OCI-LY7 (cell line): ENCODE results near the gene KIRREL1. TPM values are rescaled to one million over a fixed set of nuclear protein-coding genes. Genes with fewer than 3 reads are reported as not detected.

Experiments used
- BruUV-seq: library from RNA; stranded (reverse); fragments of 400-500 nt; replicated peaks from 2 replicates; lab custom pipeline; 2021; lab: Mats Ljungman, UMichigan
- CTCF ChIA-PET: fragments of 300-600 bp; sonication (Branson Sonifier 250); formaldehyde crosslinking; loops from one replicate; lab custom pipeline; 2022; ENCODE audit warnings: antibody characterized with exemption; ENCODE audit not compliant: unreplicated experiment; lab: Charles Lee
- POLR2A ChIA-PET: fragments of 300-600 bp; sonication (Branson Sonifier 250); formaldehyde crosslinking; loops from one replicate; lab custom pipeline; 2022; ENCODE audit warnings: antibody characterized with exemption; lab: Charles Lee
- DNase-seq: peaks from one replicate; pipeline ENCODE4 v3.0.0-alpha.2; 2015; ENCODE audit warnings: low spot score
- H2AFZ ChIP-seq: fragments of 200-600 bp; sonication (generic), shearing (Covaris generic); 2 replicates; pipeline ENCODE4 v1.6.1; 2014; ENCODE audit warnings: mild to moderate bottlenecking, antibody characterized with exemption, low read length, moderate library complexity
- H3K27ac ChIP-seq: fragments of 200-600 bp; sonication (generic); 2 replicates; pipeline ENCODE4 v1.5.1; 2014; ENCODE audit warnings: mixed run types, low read depth, mild to moderate bottlenecking, moderate library complexity, low read length, inconsistent platforms; ENCODE audit not compliant: poor library complexity, severe bottlenecking
- H3K36me3 ChIP-seq: fragments of 200-600 bp; sonication (generic); 2 replicates; pipeline ENCODE4 v1.6.1; 2014; ENCODE audit warnings: mild to moderate bottlenecking, antibody characterized with exemption, low read length, moderate library complexity, mixed read lengths; ENCODE audit not compliant: insufficient read depth
- H3K4me1 ChIP-seq: fragments of 200-600 bp; sonication (generic); 2 replicates; pipeline ENCODE4 v1.5.1; 2014; ENCODE audit warnings: mild to moderate bottlenecking, low read length; ENCODE audit not compliant: insufficient read depth, poor library complexity, severe bottlenecking
- H3K4me2 ChIP-seq: fragments of 200-600 bp; sonication (generic); 2 replicates; pipeline ENCODE4 v1.6.1; 2014; ENCODE audit warnings: mild to moderate bottlenecking, low read length
- H3K4me3 ChIP-seq: fragments of 200-600 bp; sonication (generic); 2 replicates; pipeline ENCODE4 v1.5.1; 2014; ENCODE audit warnings: mild to moderate bottlenecking, low read depth, low read length; ENCODE audit not compliant: poor library complexity, severe bottlenecking
- H3K79me2 ChIP-seq: fragments of 200-600 bp; sonication (generic); 2 replicates; pipeline ENCODE4 v1.6.1; 2016; ENCODE audit warnings: low read depth, mild to moderate bottlenecking, low read length, moderate library complexity, mixed read lengths; ENCODE audit not compliant: insufficient read depth
- H3K9me2 ChIP-seq: fragments of 200-600 bp; sonication (generic); 2 replicates; pipeline ENCODE4 v1.6.1; 2016; ENCODE audit warnings: mild to moderate bottlenecking, low read length, mixed read lengths; ENCODE audit not compliant: insufficient read depth
- H3K9me3 ChIP-seq: fragments of 200-600 bp; sonication (generic); 2 replicates; pipeline ENCODE4 v1.6.1; 2014; ENCODE audit warnings: mild to moderate bottlenecking, mixed run types, low read length, mixed read lengths
- H4K20me1 ChIP-seq: fragments of 200-600 bp; sonication (generic); 2 replicates; pipeline ENCODE4 v1.6.1; 2014; ENCODE audit warnings: mild to moderate bottlenecking, antibody characterized with exemption, low read length, moderate library complexity, mixed read lengths; ENCODE audit not compliant: insufficient read depth
- EZH2phosphoT487 ChIP-seq: fragments of 200-600 bp; sonication (generic); IDR thresholded peaks from 2 replicates; pipeline ENCODE4 v1.6.1; 2018; ENCODE audit warnings: low read depth, borderline replicate concordance, mild to moderate bottlenecking, mixed run types, antibody characterized with exemption, low read length, moderate library complexity, mixed read lengths
- intact Hi-C: fragments of 100-400 bp; cut with micrococcal nuclease; formaldehyde crosslinking; loops from one replicate; pipeline ENCODE4 v1.10.0; 2022; ENCODE audit not compliant: unreplicated experiment
- total RNA-seq, 2 experiments: library from RNA; depleted of rRNA in 1 of 2; stranded (reverse); fragments of >200 nt in 1 of 2; shearing (Covaris generic) in 1 of 2; gene quantifications; 2 replicates each; pipeline ENCODE4 v1.2.3, GENCODE V29; 2014 to 2022
- TF ChIP-seq, protein P1 (sequence below): fragments of 200-600 bp; sonication (generic); conservative IDR thresholded peaks from 2 replicates; pipeline ENCODE4 v1.5.1; 2014; ENCODE audit warnings: mild to moderate bottlenecking, antibody characterized with exemption, low read length, moderate library complexity, mixed read lengths

Gene KIRREL1
- total RNA-seq, 2 experiments from 2014 or later, result not detected

DNA sequence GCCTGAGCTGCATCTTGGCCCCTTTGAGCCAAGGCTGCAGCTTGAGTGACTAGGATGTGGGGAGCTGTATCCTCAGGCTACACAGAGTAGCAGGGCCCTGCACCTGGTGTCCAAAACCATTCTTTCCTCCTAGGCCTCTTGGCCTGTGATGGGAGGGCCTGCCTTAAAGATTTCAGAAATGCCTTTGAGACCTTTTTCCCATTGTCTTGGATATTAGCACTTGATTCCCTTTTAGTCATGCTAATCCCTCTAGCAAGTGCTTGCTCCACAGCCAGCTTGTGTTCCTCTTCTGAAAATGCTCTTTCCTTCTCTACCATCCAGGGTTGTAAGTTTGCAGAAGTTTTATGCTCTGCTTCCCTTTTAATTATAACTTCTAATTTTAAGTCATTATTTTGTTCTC lies 21.7 kb upstream of the KIRREL1 start:
- Histone ChIP-seq H3K4me2 (no peak overlapping the region), H3K9me2 (no peaks in the 10 kb centered on the region), H3K4me3 (no peak overlapping the region), H3K27ac (no peak overlapping the region), H3K9me3 (peaks cover 6% of the 10 kb centered on the region; the same call in 1 of the 2 replicates), H2AFZ (no peak overlapping the region), H3K36me3 (no peaks in the 10 kb centered on the region), H3K79me2 (no peaks in the 10 kb centered on the region), H4K20me1 (no peaks in the 10 kb centered on the region), H3K4me1 (no peaks in the 10 kb centered on the region)
- no TSS peak for BruUV-seq
- intact Hi-C loops, result loop anchor here (10.0 kb wide), 1 partner anchor 63 kb away; no protein-coding TSS in a partner anchor
- no peak for TF ChIP-seq EZH2phosphoT487
- TF ChIP-seq, protein P1, sequence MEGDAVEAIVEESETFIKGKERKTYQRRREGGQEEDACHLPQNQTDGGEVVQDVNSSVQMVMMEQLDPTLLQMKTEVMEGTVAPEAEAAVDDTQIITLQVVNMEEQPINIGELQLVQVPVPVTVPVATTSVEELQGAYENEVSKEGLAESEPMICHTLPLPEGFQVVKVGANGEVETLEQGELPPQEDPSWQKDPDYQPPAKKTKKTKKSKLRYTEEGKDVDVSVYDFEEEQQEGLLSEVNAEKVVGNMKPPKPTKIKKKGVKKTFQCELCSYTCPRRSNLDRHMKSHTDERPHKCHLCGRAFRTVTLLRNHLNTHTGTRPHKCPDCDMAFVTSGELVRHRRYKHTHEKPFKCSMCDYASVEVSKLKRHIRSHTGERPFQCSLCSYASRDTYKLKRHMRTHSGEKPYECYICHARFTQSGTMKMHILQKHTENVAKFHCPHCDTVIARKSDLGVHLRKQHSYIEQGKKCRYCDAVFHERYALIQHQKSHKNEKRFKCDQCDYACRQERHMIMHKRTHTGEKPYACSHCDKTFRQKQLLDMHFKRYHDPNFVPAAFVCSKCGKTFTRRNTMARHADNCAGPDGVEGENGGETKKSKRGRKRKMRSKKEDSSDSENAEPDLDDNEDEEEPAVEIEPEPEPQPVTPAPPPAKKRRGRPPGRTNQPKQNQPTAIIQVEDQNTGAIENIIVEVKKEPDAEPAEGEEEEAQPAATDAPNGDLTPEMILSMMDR, result no peak
- POLR2A ChIA-PET, result interaction anchor here (0.5 kb wide), 1 partner anchor 153 kb away, joined by 3 read pairs; no protein-coding TSS in a partner anchor
- no peak for DNase-seq
- CTCF ChIA-PET, result no interaction called here

DNA sequence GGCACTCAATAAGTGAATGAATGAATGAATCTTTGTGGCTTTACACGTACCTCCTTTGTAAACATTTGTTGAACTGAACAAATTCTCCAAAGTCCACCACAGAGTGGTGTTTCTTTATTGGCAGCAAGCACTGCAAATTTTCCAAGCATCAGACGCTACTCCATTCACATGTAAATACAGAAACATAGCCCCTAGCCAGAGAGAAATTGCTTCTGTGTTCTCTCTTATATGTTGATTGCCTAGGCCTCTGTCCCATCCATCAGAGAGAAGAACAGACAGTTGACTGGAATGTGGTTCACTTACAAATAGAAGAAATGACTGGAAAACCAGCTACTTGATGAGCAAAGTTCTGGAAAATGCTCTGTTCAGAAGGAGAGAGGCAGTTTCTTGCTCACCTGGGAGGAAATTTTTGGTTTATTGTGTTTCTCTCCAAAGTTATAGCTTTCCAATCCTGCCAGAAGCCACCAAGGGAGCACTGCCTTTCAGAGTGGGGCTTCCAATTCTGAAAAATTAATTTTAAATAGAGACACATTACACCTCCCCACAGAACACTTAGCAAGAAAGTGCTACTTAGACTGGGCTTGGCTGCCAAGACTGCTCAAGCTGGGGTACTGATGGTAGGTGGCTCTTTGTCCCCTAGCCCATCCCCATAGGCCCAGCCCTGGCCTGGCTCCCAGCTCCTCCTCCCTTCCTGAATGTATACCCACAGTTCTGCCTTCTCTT lies 18.1 kb upstream of the KIRREL1 start:
- Histone ChIP-seq H3K4me3 (no peak overlapping the region), H3K9me3 (peaks cover 6% of the 10 kb centered on the region; the same call in 1 of the 2 replicates), H3K4me1 (no peaks in the 10 kb centered on the region), H3K4me2 (no peak overlapping the region), H4K20me1 (no peaks in the 10 kb centered on the region), H3K79me2 (no peaks in the 10 kb centered on the region), H3K9me2 (no peaks in the 10 kb centered on the region), H3K36me3 (no peaks in the 10 kb centered on the region), H2AFZ (no peak overlapping the region), H3K27ac (no peak overlapping the region)
- no peak for DNase-seq
- intact Hi-C loops, result loop anchor here (10.0 kb wide), 1 partner anchor 59 kb away; no protein-coding TSS in a partner anchor
- BruUV-seq, result no TSS peak
- ChIA-PET POLR2A (interaction anchor here (1.5 kb wide), 1 partner anchor 11 kb away, joined by 3 read pairs; no protein-coding TSS in a partner anchor), CTCF (no interaction called here)
- TF ChIP-seq, protein P1, result no peak
- TF ChIP-seq EZH2phosphoT487, result no peak

DNA sequence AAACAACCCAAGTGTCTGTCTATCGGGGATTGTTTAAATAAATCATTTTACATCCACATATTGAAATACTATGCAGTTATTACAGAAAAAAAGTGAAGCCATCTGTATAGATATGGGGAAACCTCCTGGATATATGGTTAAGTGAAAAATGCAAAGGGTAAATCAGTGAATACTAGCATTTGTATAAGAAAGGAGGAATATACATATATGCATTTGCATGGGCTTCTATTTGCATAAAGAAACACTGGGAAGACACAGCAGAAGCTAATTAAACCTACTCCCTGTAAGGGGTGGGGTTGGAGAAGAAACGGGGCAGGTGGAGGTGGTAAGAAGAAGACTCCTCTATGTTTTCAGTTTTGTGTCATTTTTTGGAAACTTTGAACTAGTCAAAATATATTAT lies 16.6 kb upstream of the KIRREL1 start:
- ChIA-PET POLR2A (interaction anchor here (1.0 kb wide), 1 partner anchor 25 kb away, joined by 3 read pairs; no protein-coding TSS in a partner anchor), CTCF (no interaction called here)
- TF ChIP-seq, protein P1, result no peak
- no peak for TF ChIP-seq EZH2phosphoT487
- BruUV-seq, result no TSS peak
- no peaks in the 10 kb centered on the region for H3K9me2 ChIP-seq
- no peaks in the 10 kb centered on the region for H4K20me1 ChIP-seq
- H2AFZ ChIP-seq, result no peak overlapping the region
- intact Hi-C loops, result loop anchor here (10.0 kb wide), 1 partner anchor 58 kb away; no protein-coding TSS in a partner anchor
- H3K9me3 ChIP-seq, result peaks cover 3% of the 10 kb centered on the region; the same call in 1 of the 2 replicates
- DNase-seq, result no peak
- no peak overlapping the region for H3K27ac ChIP-seq
- no peaks in the 10 kb centered on the region for H3K79me2 ChIP-seq
- no peak overlapping the region for H3K4me3 ChIP-seq
- H3K4me1 ChIP-seq, result no peaks in the 10 kb centered on the region
- H3K4me2 ChIP-seq, result no peak overlapping the region
- no peaks in the 10 kb centered on the region for H3K36me3 ChIP-seq
